ENCODE data around the gene CDKN2D.
"Not testable (repeated sequence)": the region's sequence is repeated elsewhere in the genome, so short reads cannot be mapped to it uniquely, and the experiment has no call there.

GRCh38 chr19:10526887-10527286 is 41.9 kb downstream of the CDKN2D start:
- TF ChIP-seq POLR2A (IDR thresholded peaks at IDR 0.05; ENCODE audit: low read length); GATA1 (IDR thresholded peaks at IDR 0.05; ENCODE audit: low read depth, low read length): not testable (repeated sequence)
